ENCODE data around the gene SLC23A2. TPM values are rescaled to one million over a fixed set of nuclear protein-coding genes. Genes with fewer than 3 reads are reported as not detected.

SLC23A2 gene
- total RNA-seq, 4 donors from 2014 or later: 5.0 to 11.6 (median 7.9) TPM

DNA sequence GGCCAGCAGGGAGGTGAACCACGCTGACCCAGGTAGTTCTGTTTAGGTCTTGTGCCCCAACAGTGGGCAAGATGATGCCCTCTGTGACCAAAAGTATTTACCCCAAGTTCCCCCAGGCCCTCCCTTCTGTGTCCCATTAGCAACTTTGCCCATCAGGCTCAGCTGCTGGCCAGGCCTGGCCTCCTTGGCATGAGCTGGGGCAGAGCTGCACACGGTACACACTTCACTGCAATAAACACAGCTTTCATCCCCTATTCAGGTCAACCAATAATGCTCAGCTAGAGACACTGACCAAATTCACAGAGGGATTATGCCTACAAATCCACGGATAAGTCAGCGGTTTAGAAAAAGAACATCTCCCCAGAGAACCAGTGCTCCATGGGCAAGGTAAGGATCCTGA lies 103.7 kb downstream of the SLC23A2 start:
- H3K9me3 ChIP-seq: no peaks in the 10 kb centered on the region
- DNase-seq: no peak
- 94% methylated on average over 4 of the region's 4 CpGs; no CpG with 5 or more reads in 1 of the 2 donors for WGBS, 2 donors (ENCODE audit: low coverage in 1 of 2)

DNA sequence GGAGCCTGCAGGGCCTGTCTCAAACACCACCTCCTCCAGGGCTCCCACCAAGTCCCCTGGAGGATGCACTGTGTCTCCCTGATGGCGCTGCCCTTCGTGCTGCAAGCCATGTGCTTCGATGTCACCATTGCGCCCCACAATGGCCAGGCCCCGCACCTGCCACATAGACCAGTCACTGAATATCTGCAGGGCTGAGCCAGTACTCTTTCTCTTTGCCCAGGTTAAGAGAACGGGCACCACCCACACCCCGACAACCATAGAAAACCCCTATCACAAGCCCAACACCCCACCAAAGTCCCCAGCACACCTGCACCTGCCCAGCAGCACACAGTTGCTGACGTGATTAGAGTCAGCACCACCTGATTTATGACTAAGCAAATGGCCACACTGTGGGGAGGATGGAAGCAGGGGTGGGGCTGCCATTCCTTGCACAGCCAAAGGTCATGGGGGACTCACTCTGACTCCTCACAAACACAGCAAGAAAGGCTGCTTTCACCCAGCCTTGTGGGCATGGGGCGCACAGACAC lies 104.3 kb downstream of the SLC23A2 start:
- WGBS, 2 donors (ENCODE audit: low coverage in 1 of 2): 90% methylated on average over 9 of the region's 9 CpGs; no CpG with 5 or more reads in 1 of the 2 donors
- in situ Hi-C loops (cut with MboI; ENCODE audit: low pct_ligation_motif_present in 1 of 4, low pct_unique_long_range_greater_than_20kb in 1 of 4, low sequenced_read_pairs in 3 of 4): no loop called here
- TF ChIP-seq POLR2A (IDR thresholded peaks at IDR 0.05): no peak
- no peak for TF ChIP-seq POLR2AphosphoS5 (IDR thresholded peaks at IDR 0.05)
- TF ChIP-seq, protein P1, sequence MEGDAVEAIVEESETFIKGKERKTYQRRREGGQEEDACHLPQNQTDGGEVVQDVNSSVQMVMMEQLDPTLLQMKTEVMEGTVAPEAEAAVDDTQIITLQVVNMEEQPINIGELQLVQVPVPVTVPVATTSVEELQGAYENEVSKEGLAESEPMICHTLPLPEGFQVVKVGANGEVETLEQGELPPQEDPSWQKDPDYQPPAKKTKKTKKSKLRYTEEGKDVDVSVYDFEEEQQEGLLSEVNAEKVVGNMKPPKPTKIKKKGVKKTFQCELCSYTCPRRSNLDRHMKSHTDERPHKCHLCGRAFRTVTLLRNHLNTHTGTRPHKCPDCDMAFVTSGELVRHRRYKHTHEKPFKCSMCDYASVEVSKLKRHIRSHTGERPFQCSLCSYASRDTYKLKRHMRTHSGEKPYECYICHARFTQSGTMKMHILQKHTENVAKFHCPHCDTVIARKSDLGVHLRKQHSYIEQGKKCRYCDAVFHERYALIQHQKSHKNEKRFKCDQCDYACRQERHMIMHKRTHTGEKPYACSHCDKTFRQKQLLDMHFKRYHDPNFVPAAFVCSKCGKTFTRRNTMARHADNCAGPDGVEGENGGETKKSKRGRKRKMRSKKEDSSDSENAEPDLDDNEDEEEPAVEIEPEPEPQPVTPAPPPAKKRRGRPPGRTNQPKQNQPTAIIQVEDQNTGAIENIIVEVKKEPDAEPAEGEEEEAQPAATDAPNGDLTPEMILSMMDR (IDR thresholded peaks at IDR 0.05): no peak
- intact Hi-C loops (cut with DNase I; ENCODE audit: low total_unique reads): no loop called here
- Histone ChIP-seq H3K4me3 (no peak overlapping the region), H3K9me3 (no peaks in the 10 kb centered on the region), H3K36me3 (no peaks in the 10 kb centered on the region), H3K27me3 (no peaks in the 10 kb centered on the region), H3K4me1 (peaks cover 0 to 24% (median 8%) of the 10 kb centered on the region in 4 donors), H3K27ac (peak overlapping the region in 1 of 4 donors; percentile 40)
- no peak for DNase-seq

More for the DNA sequence above, 103.7 kb downstream of the SLC23A2 start:
- Histone ChIP-seq H3K4me1 (peaks cover 0 to 24% (median 8%) of the 10 kb centered on the region in 4 donors), H3K4me3 (no peak overlapping the region), H3K27ac (peak overlapping the region in 1 of 4 donors; percentile 40), H3K27me3 (no peaks in the 10 kb centered on the region), H3K36me3 (no peaks in the 10 kb centered on the region)
- in situ Hi-C loops (cut with MboI; ENCODE audit: low pct_ligation_motif_present in 1 of 4, low pct_unique_long_range_greater_than_20kb in 1 of 4, low sequenced_read_pairs in 3 of 4) (no loop called here), intact Hi-C loops (cut with DNase I; ENCODE audit: low total_unique reads) (no loop called here)
- TF ChIP-seq, protein P1 (IDR thresholded peaks at IDR 0.05): no peak
- TF ChIP-seq EP300 (IDR thresholded peaks at IDR 0.05; ENCODE audit: low read depth) (no peak), POLR2A (IDR thresholded peaks at IDR 0.05) (no peak), POLR2AphosphoS5 (IDR thresholded peaks at IDR 0.05) (no peak)

DNA sequence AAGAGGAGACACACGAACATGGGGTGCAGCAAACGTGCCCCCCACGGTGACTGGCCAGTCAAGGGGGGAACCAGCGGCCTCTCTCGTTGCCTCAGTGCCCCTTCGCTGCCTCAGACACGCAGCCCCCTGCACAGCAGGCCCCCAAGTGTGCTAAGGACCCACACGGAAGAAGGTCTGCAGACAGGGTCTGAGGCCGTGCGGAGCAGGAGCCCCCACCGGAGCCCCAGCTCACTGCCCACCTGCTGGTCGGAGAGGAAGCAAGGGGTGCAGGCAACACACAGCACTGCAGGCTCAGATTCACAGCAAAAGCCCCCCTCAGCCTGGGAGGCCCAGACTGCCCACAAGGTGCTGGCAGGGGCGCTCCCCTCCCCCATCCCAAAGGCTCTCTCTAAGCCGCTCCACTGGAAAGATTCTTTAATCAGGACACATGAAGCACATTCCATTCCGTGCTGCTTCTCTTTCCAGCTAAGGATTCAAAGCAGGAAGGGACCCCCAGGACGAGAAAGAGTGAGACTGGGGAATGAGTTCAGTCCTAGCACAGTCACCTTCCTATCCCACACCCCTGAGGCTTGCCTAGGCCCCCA lies 105.1 kb downstream of the SLC23A2 start:
- in situ Hi-C loops (cut with MboI; ENCODE audit: low pct_ligation_motif_present in 1 of 4, low pct_unique_long_range_greater_than_20kb in 1 of 4, low sequenced_read_pairs in 3 of 4) (no loop called here), intact Hi-C loops (cut with DNase I; ENCODE audit: low total_unique reads) (no loop called here)
- H3K36me3 ChIP-seq: no peaks in the 10 kb centered on the region
- no peak for TF ChIP-seq EP300 (IDR thresholded peaks at IDR 0.05; ENCODE audit: low read depth)
- TF ChIP-seq POLR2A (IDR thresholded peaks at IDR 0.05): no peak
- TF ChIP-seq, protein P1 (IDR thresholded peaks at IDR 0.05): no peak
- no peak for TF ChIP-seq POLR2AphosphoS5 (IDR thresholded peaks at IDR 0.05)
- H3K4me3 ChIP-seq: no peak overlapping the region
- H3K9me3 ChIP-seq: no peaks in the 10 kb centered on the region
- H3K27ac ChIP-seq: no peak overlapping the region
- peaks cover 0 to 24% (median 8%) of the 10 kb centered on the region in 4 donors for H3K4me1 ChIP-seq
- DNase-seq: no peak
- H3K27me3 ChIP-seq: no peaks in the 10 kb centered on the region
- WGBS, 2 donors (ENCODE audit: low coverage in 1 of 2): 93% methylated on average over 16 of the region's 16 CpGs; no CpG with 5 or more reads in 1 of the 2 donors

- WGBS, 2 donors (ENCODE audit: low coverage in 1 of 2): 81% methylated on average over 8 of the region's 8 CpGs; no CpG with 5 or more reads in 1 of the 2 donors
- H3K9me3 ChIP-seq: no peaks in the 10 kb centered on the region
- H3K4me3 ChIP-seq: no peak overlapping the region
- no peaks in the 10 kb centered on the region for H3K27me3 ChIP-seq
- H3K27ac ChIP-seq: no peak overlapping the region
- no peaks in the 10 kb centered on the region for H3K36me3 ChIP-seq
- intact Hi-C loops (cut with DNase I; ENCODE audit: low total_unique reads): no loop called here
- TF ChIP-seq POLR2A (IDR thresholded peaks at IDR 0.05) (no peak), POLR2AphosphoS5 (IDR thresholded peaks at IDR 0.05) (no peak), EP300 (IDR thresholded peaks at IDR 0.05; ENCODE audit: low read depth) (no peak)
- TF ChIP-seq, protein P1 (IDR thresholded peaks at IDR 0.05): no peak
- H3K4me1 ChIP-seq: peaks cover 0 to 24% (median 8%) of the 10 kb centered on the region in 4 donors
- DNase-seq: no peak
- in situ Hi-C loops (cut with MboI; ENCODE audit: low pct_ligation_motif_present in 1 of 4, low pct_unique_long_range_greater_than_20kb in 1 of 4, low sequenced_read_pairs in 3 of 4): no loop called here
Observed at GRCh38 chr20:4894981-4895381, 106.3 kb downstream of the SLC23A2 start.
